Measurements from ENCODE around the gene KDM1B.

Gene KDM1B

GRCh38 chr6:18243302-18243893 is 88.2 kb downstream of the KDM1B start:
- no peak overlapping the region for H3K4me3 ChIP-seq (ENCODE audit: low read length)
- no peak for DNase-seq (ENCODE audit: low read depth)
- no peak for TF ChIP-seq CTCF (conservative IDR thresholded peaks at IDR 0.05; ENCODE audit: low read depth, low read length)

DNA sequence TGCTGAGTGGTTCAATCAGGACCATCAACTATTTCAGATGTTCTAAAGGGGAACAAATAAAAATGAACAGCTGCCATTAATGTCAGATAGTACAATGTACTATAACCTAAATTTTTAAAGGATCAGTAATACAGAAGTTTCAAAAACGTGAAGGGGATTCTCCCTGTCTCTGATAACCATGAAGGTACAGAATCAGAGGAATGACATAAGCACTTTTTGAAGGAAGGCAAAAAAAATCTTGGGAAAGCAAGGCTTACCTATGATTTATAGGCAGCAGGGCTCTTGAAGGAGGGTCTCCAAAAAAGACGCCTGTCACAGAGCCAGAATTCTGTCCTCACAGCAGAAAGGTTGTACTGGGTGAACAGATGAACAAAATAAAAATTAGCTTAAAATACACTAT is 89.0 kb downstream of the KDM1B start:
- TF ChIP-seq CTCF (conservative IDR thresholded peaks at IDR 0.05; ENCODE audit: low read depth, low read length), result no peak
- no peak overlapping the region for H3K4me3 ChIP-seq (ENCODE audit: low read length)
- DNase-seq (ENCODE audit: low read depth), result no peak

- no peak for TF ChIP-seq CTCF (conservative IDR thresholded peaks at IDR 0.05; ENCODE audit: low read depth, low read length)
- H3K4me3 ChIP-seq (ENCODE audit: low read length), result no peak overlapping the region
Measured at GRCh38 chr6:18245079-18245478, 89.9 kb downstream of the KDM1B start.

GRCh38 chr6:18245642-18246041 is 90.4 kb downstream of the KDM1B start:
- DNase-seq (ENCODE audit: low read depth), result no peak
- H3K4me3 ChIP-seq (ENCODE audit: low read length), result no peak overlapping the region
- no peak for TF ChIP-seq CTCF (conservative IDR thresholded peaks at IDR 0.05; ENCODE audit: low read depth, low read length)

More at GRCh38 chr6:18245079-18245478, 89.9 kb downstream of the KDM1B start:
- no peak for DNase-seq (ENCODE audit: low read depth)

GRCh38 chr6:18246205-18246604 is 91.0 kb downstream of the KDM1B start:
- no peak for TF ChIP-seq CTCF (conservative IDR thresholded peaks at IDR 0.05; ENCODE audit: low read depth, low read length)
- no peak overlapping the region for H3K4me3 ChIP-seq (ENCODE audit: low read length)
- no peak for DNase-seq (ENCODE audit: low read depth)

- no peak overlapping the region for H3K4me3 ChIP-seq (ENCODE audit: low read length)
- no peak for DNase-seq (ENCODE audit: low read depth)
- no peak for TF ChIP-seq CTCF (conservative IDR thresholded peaks at IDR 0.05; ENCODE audit: low read depth, low read length)
Measured at GRCh38 chr6:18247002-18247401, 91.8 kb downstream of the KDM1B start.

DNA sequence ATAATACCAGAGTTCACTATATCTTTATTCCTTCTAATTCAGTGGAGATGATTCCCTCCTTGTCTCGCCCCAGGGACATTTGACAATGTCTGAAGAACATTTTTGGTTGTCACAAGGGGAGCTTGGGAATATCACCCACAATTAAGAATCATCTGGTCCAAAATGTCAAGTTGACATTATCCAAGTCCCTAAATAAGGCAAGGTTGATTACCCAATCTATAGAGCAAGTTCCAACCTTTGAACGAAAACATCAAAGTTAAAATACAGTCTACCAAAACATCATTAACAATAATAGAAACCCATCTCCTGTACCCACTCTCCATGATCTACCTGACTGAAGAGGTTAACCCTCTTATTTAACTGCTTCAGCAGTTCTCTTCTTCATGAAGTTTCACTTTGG is 93.5 kb downstream of the KDM1B start:
- no peak overlapping the region for H3K4me3 ChIP-seq (ENCODE audit: low read length)
- DNase-seq (ENCODE audit: low read depth), result no peak
- TF ChIP-seq CTCF (conservative IDR thresholded peaks at IDR 0.05; ENCODE audit: low read depth, low read length), result no peak
